Measurements from ENCODE around the gene RILPL1.

RILPL1 gene

DNA sequence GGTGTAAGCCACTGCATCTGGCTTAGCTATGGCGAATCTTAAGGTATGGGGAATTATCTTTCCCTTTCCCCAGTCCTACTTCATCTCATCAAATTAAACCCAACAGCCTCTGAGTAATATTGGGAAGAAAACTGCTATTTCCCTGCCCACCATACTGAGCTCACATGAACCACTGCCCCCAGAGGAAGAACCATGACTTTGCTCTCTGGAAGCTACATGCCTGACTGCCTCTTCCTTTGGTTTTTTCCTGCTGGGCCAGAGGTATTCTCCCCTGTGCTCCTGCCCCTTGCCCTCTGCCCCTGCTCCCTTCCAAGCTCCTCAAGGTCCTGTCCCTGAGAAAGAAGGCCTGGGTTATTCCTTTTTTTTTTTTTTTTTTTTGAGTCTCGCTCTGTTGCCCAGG lies 112.2 kb downstream of the RILPL1 start:
- no peaks in the 10 kb centered on the region for H3K4me1 ChIP-seq (ENCODE audit: control extremely low read depth in 1 of 4, control insufficient read depth in 4 of 4, insufficient read depth in 4 of 4, low read length in 3 of 4)
- no peak overlapping the region for H3K4me3 ChIP-seq (ENCODE audit: control insufficient read depth in 1 of 7, extremely low read depth in 1 of 7, insufficient read depth in 4 of 7, low read depth in 2 of 7, low read length in 6 of 7)
- WGBS (ENCODE audit: insufficient coverage) = no CpG with 5 or more reads among the region's 2 CpGs
- DNase-seq = no peak
- H3K9me3 ChIP-seq (ENCODE audit: control extremely low read depth in 1 of 5, control insufficient read depth in 4 of 5, insufficient read depth in 2 of 5, low read depth in 1 of 5, low read length in 4 of 5) = no peaks in the 10 kb centered on the region
- POLR2A ChIA-PET = interaction anchor here (1.1 kb wide), 1 partner anchor 9 kb away, joined by 3 read pairs; no protein-coding TSS in a partner anchor
- H3K27ac ChIP-seq (ENCODE audit: insufficient read depth in 1 of 2, low read depth in 1 of 2, low read length in 2 of 2, poor library complexity in 1 of 2, severe bottlenecking in 2 of 2) = no peak overlapping the region
- H3K27me3 ChIP-seq (replicated peaks in 2 of 5; ENCODE audit: control insufficient read depth in 4 of 5, insufficient read depth in 5 of 5, low read length in 4 of 5) = no peaks in the 10 kb centered on the region
- CTCF ChIA-PET = interaction anchor here (0.7 to 1.6 kb wide), 5 partner anchors 11 to 161 kb away, joined by 3 to 5 read pairs (median 4); no protein-coding TSS in a partner anchor
- H3K36me3 ChIP-seq (ENCODE audit: control insufficient read depth in 4 of 4, insufficient read depth in 4 of 4, low read length in 3 of 4) = peaks cover 10 to 54% (median 43%) of the 10 kb centered on the region in 4 experiments

All from common myeloid progenitor, CD34-positive (primary cell).